GM19468 (cell line): ENCODE data around the gene KRTAP10-4.

Experiments
- ATAC-seq: cut with Tn5 transposase; IDR thresholded peaks from one replicate; pipeline ENCODE4 v1.9.1; 2021; ENCODE audit warnings: mild to moderate bottlenecking, moderate library complexity, moderate number of reproducible peaks; ENCODE audit not compliant: unreplicated experiment; ENCODE audit errors: extremely low read depth

Gene KRTAP10-4

DNA sequence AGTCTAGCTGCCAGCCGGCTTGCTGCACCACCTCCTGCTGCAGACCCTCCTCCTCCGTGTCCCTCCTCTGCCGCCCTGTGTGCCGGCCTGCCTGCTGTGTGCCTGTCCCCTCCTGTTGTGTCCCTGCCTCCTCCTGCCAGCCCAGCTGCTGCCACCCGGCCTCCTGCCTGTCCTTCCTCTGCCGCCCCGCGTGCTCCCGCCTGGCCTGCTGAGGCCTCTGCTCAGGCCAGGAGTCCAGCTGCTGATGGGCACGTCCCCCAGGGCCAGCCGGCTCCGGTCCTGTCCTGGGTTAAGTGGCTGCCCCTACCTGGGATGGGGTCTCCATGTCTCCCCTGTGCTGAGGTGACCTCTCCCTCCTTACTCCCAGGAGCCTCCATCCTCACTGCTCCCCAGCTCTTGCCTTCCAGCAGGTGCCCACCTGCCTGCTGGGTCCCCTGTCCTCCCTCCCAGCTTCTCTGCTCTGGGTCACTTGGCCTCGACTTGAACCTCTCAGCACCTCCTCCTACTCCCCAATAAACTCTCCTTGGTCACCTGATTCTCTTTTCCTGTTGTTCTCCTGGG lies 39.2 kb downstream of the KRTAP10-4 start:
- ATAC-seq, result no peak

DNA sequence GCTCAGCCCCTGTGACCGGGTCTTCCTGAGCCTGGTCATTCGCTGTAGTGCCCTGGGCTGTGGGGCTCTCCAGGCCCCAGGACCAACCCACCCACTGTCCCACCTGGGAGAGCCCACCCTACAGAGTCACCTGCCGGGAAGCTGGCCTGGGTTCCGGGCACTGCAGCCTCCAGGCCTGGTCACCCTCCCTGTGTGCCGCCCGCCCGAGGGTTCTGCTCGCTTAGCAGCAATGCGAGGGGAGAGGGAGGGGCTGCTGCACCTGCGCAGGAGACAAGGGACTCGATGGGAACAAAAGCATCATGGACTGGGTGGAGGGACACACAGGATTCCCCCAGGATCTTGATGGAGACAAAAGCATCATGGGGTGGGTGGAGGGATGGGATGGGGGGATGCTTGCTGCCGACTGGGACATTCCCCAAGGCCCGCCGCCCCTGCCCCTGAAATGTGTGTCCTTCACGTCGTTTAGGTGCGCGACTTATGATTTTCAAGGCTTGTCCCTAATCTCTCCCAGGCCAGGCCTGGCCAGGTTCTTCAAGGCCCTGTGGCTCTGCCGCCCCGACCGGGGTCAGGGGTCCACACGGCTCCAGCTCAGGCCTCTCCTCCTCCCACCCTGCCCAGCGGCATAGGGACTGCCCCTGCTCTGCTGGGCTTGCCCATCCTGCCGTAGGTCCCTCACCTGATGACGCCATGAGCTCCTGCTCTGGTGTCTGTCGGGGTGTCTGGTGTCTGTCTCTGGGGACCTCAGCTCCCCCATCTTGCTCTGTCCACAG lies 40.0 kb downstream of the KRTAP10-4 start:
- ATAC-seq, result no peak

- no peak for ATAC-seq
Measured at GRCh38 chr21:44614161-44614631, 40.7 kb downstream of the KRTAP10-4 start.

GRCh38 chr21:44614961-44615391 lies 41.4 kb downstream of the KRTAP10-4 start:
- no peak for ATAC-seq

GRCh38 chr21:44615466-44615865 lies 41.9 kb downstream of the KRTAP10-4 start:
- ATAC-seq, result no peak

- no peak for ATAC-seq
Measured at GRCh38 chr21:44615911-44616590, 42.5 kb downstream of the KRTAP10-4 start.

DNA sequence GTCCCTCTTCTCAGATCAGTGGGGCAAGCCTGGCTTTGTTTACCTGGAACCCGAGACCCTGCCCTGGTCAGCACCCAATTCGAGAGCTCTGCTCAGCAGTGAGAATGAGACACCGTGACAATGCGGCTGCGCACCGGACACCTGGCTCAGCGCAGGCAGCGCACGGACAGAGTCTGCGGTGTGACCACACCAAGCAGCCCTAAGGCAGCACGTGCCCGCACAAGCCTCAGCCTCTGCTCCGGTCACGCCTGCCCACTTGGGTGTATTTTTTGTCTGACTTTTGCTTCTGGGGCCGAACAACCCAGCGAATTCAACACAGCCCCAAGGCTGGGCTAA lies 43.0 kb downstream of the KRTAP10-4 start:
- ATAC-seq, result no peak

GRCh38 chr21:44617071-44617501 lies 43.6 kb downstream of the KRTAP10-4 start:
- ATAC-seq, result no peak

GRCh38 chr21:44618504-44618903 lies 45.0 kb downstream of the KRTAP10-4 start:
- ATAC-seq, result no peak

- ATAC-seq, result no peak
Measured at GRCh38 chr21:44618909-44619308, 45.4 kb downstream of the KRTAP10-4 start.

- ATAC-seq, result no peak
Measured at GRCh38 chr21:44619886-44620285, 46.4 kb downstream of the KRTAP10-4 start.

- no peak for ATAC-seq
Measured at GRCh38 chr21:44623575-44623974, 50.0 kb downstream of the KRTAP10-4 start.
